HepG2 (cell line): Measurements from ENCODE around the gene NXPH1. TPM values are rescaled to one million over a fixed set of nuclear protein-coding genes. Genes with fewer than 3 reads are reported as not detected.
A peak's percentile ranks its signal among the peaks of the same experiment; 100 is the strongest.

Experiments used
- ATF7 ChIP-seq, 2 experiments: fragments of 450-650 bp in 1 of 2; sonication (generic) in 1 of 2; formaldehyde crosslinking in 1 of 2; IDR thresholded peaks; 2 replicates each; pipeline versions ENCODE4 v1.4.0 to v1.6.1; 2016 to 2020; ENCODE audit warnings: antibody characterized with exemption in 1 of 2, mild to moderate bottlenecking in 1 of 2, missing genetic modification reagents in 1 of 2
- CHCHD3 ChIP-seq: sonication (generic); formaldehyde crosslinking; IDR thresholded peaks from 2 replicates; pipeline ENCODE4 v1.8.0; 2022; ENCODE audit warnings: mild to moderate bottlenecking, missing genetic modification reagents, moderate library complexity
- EZH2 ChIP-seq: conservative IDR thresholded peaks from 2 replicates; pipeline ENCODE4 v1.6.1; 2012; ENCODE audit warnings: mild to moderate bottlenecking, low read depth, low read length, moderate library complexity
- FOXO1 ChIP-seq: sonication (generic); formaldehyde crosslinking; IDR thresholded peaks from 2 replicates; pipeline ENCODE4 v1.4.0; 2020; ENCODE audit warnings: missing genetic modification reagents
- HIVEP1 ChIP-seq: sonication (generic); formaldehyde crosslinking; IDR thresholded peaks from 2 replicates; pipeline ENCODE4 v1.4.0; 2020; ENCODE audit warnings: mild to moderate bottlenecking, missing genetic modification reagents
- KLF9 ChIP-seq: IDR thresholded peaks from 2 replicates; pipeline ENCODE4 v1.6.1; 2016; ENCODE audit warnings: low read depth
- MAFK ChIP-seq, 2 experiments: IDR thresholded peaks in 1 of 2; conservative IDR thresholded peaks in 1 of 2; 2 replicates each; pipeline ENCODE4 v1.6.1; 2011; ENCODE audit warnings: improper control_type of control experiment in 2 of 2, low read length in 2 of 2
- MXD1 ChIP-seq: sonication (generic); formaldehyde crosslinking; IDR thresholded peaks from 2 replicates; pipeline ENCODE4 v1.4.0; 2020; ENCODE audit warnings: mild to moderate bottlenecking, missing genetic modification reagents
- MYNN ChIP-seq: sonication (generic); formaldehyde crosslinking; IDR thresholded peaks from 2 replicates; pipeline ENCODE4 v1.4.0; 2020; ENCODE audit warnings: mild to moderate bottlenecking, low read depth, missing genetic modification reagents
- NCOA2 ChIP-seq: sonication (generic); formaldehyde crosslinking; IDR thresholded peaks from 2 replicates; pipeline ENCODE4 v1.8.0; 2022; ENCODE audit warnings: inconsistent platforms
- RFX1 ChIP-seq: fragments of 450-650 bp; IDR thresholded peaks from 2 replicates; pipeline ENCODE4 v1.6.1; 2017
- SOX13 ChIP-seq, 3 experiments: fragments of 450-650 bp in 1 of 3; sonication (generic) in 1 of 3; formaldehyde crosslinking in 1 of 3; IDR thresholded peaks in 2 of 3; conservative IDR thresholded peaks in 1 of 3; 2 replicates each; pipeline versions ENCODE4 v1.5.0 to v1.6.1; 2016 to 2020; ENCODE audit warnings: antibody characterized with exemption in 1 of 3, mild to moderate bottlenecking in 1 of 3, missing compliant biosample characterization in 1 of 3, missing genetic modification reagents in 1 of 3, moderate library complexity in 1 of 3
- THRA ChIP-seq: sonication (generic); formaldehyde crosslinking; IDR thresholded peaks from 2 replicates; pipeline ENCODE4 v1.4.0; 2020; ENCODE audit warnings: missing genetic modification reagents, borderline replicate concordance
- TRAFD1 ChIP-seq: sonication (generic); formaldehyde crosslinking; IDR thresholded peaks from 2 replicates; pipeline ENCODE4 v1.5.1; 2020; ENCODE audit warnings: missing genetic modification reagents, mild to moderate bottlenecking, borderline replicate concordance
- YEATS2 ChIP-seq: sonication (generic); formaldehyde crosslinking; IDR thresholded peaks from 2 replicates; pipeline ENCODE4 v1.4.0; 2020; ENCODE audit warnings: missing genetic modification reagents, borderline replicate concordance
- ZFP90 ChIP-seq: sonication (generic); formaldehyde crosslinking; IDR thresholded peaks from 2 replicates; pipeline ENCODE4 v1.8.0; 2022; ENCODE audit warnings: missing genetic modification reagents, mild to moderate bottlenecking, inconsistent platforms, borderline replicate concordance
- ZNF263 ChIP-seq: sonication (generic); formaldehyde crosslinking; IDR thresholded peaks from 2 replicates; pipeline ENCODE4 v1.4.0; 2020; ENCODE audit warnings: missing genetic modification reagents
- ZNF556 ChIP-seq: sonication (generic); formaldehyde crosslinking; IDR thresholded peaks from 2 replicates; pipeline ENCODE4 v1.4.0; 2020; ENCODE audit warnings: mild to moderate bottlenecking, missing genetic modification reagents, borderline replicate concordance
- ZNF646 ChIP-seq: sonication (generic); formaldehyde crosslinking; IDR thresholded peaks from 2 replicates; pipeline ENCODE4 v1.9.0; 2021; ENCODE audit warnings: mild to moderate bottlenecking, missing genetic modification reagents
- ZNF775 ChIP-seq: sonication (generic); formaldehyde crosslinking; IDR thresholded peaks from 2 replicates; pipeline ENCODE4 v1.4.0; 2020; ENCODE audit warnings: missing genetic modification reagents, mild to moderate bottlenecking, moderate library complexity, borderline replicate concordance
- ZNF850 ChIP-seq: sonication (generic); formaldehyde crosslinking; conservative IDR thresholded peaks from 2 replicates; pipeline ENCODE4 v1.9.0; 2021; ENCODE audit warnings: mild to moderate bottlenecking, missing genetic modification reagents
- polyA plus RNA-seq, 8 experiments: library from polyadenylated mRNA; depleted of rRNA in 3 of 8; stranded (reverse) in 7 of 8; unstranded in 1 of 8; fragments of >200 nt; fragmentation: Illumina TruSeq in 4 of 8; extraction: Trizol in 4 of 8; gene quantifications; 2 replicates each; pipeline versions ENCODE4 v1.2.1 to v1.2.3, GENCODE V29; 2011 to 2016; ENCODE audit warnings: low read depth in 4 of 8, missing spikeins in 1 of 8, mixed read lengths in 1 of 8; ENCODE audit not compliant: insufficient read depth in 1 of 8
- total RNA-seq, 5 experiments: library from RNA; depleted of rRNA; stranded (reverse); fragments of >200 nt; fragmentation: Illumina TruSeq; extraction: Trizol; gene quantifications; 2 replicates each; pipeline ENCODE4 v1.2.3, GENCODE V29; 2016; ENCODE audit warnings: low read depth in 1 of 5

NXPH1 gene
- total and polyA plus RNA-seq, 2 of the 13 experiments (the other 11 are each of a cell fraction or from before 2014, with no cell fraction given), result not detected

- TF ChIP-seq ZFP90 (CRISPR knock-in tag) (no peak), MXD1 (CRISPR knock-in tag) (no peak), NCOA2 (CRISPR knock-in tag) (0 out of 2 replicates have a peak, but pooled peaks have one; percentile 21), ZNF263 (CRISPR knock-in tag) (no peak), MAFK (conservative IDR thresholded peaks at IDR 0.05 in 1 of 2, IDR thresholded peaks at IDR 0.05 in 1 of 2; ENCODE audit: low read length in 2 of 2) (no peak), TRAFD1 (CRISPR knock-in tag) (no peak), FOXO1 (peak; percentile 87), ZNF775 (CRISPR knock-in tag) (no peak), CHCHD3 (no peak), KLF9 (CRISPR knock-in tag) (no peak), SOX13 (IDR thresholded peaks at IDR 0.05) (no peak), SOX13 (CRISPR knock-in tag; conservative IDR thresholded peaks at IDR 0.05 in 1 of 2, IDR thresholded peaks at IDR 0.05 in 1 of 2) (no peak), ZNF646 (no peak), HIVEP1 (CRISPR knock-in tag) (no peak), RFX1 (no peak), ZNF850 (CRISPR knock-in tag) (no peak), EZH2 (no peak), YEATS2 (CRISPR knock-in tag) (no peak), MYNN (CRISPR knock-in tag) (no peak), THRA (CRISPR knock-in tag) (no peak), ZNF556 (CRISPR knock-in tag) (no peak), ATF7 (IDR thresholded peaks at IDR 0.05) (no peak), ATF7 (CRISPR knock-in tag; IDR thresholded peaks at IDR 0.05) (no peak)
Observed at GRCh38 chr7:8436965-8437364, 3.6 kb downstream of the NXPH1 start (continued).
